Effector CD8-positive, alpha-beta T cell (primary cell): ENCODE measurements around the gene KLK15.

Experiments
- DNase-seq: peaks from one replicate; lab custom pipeline; 2025; lab: John Stamatoyannopoulos, UW

Gene KLK15

DNA sequence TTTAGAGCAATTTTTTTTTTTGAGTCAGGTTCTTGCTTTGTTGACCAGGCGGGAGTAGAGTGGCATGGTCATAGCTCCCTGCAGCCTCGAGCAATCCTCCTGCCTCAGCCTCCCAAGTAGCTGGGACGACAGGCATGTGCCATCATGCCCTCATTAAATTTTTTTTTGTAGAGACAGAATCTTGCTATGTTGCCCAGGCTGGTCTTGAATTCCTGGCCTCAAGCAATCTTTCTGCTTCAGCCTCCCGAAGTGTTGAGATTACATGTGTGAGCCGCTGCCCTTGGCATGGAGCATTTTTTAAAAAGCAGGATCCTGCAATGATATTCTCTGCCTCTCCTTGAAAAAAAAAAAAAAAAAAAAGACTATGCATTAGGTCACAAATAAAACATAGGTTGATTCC lies 57.2 kb downstream of the KLK15 start:
- DNase-seq = no peak
